K562 (cell line): ENCODE measurements around the gene CTIF. TPM values are rescaled to one million over a fixed set of nuclear protein-coding genes. Genes with fewer than 3 reads are reported as not detected.

Experiments
- CBFA2T2 ChIP-seq: fragments of 450-650 bp; conservative IDR thresholded peaks from 2 replicates; pipeline ENCODE4 v1.6.1; 2017; ENCODE audit warnings: mild to moderate bottlenecking
- CEBPB ChIP-seq: fragments of 450-650 bp; IDR thresholded peaks from 2 replicates; pipeline ENCODE4 v1.6.1; 2016; ENCODE audit warnings: missing genetic modification characterization, missing compliant biosample characterization
- ESRRB ChIP-seq: fragments of 250-450 bp; sonication (Bioruptor Pico); IDR thresholded peaks from 2 replicates; pipeline ENCODE4 v1.5.0; 2020; ENCODE audit warnings: mild to moderate bottlenecking, moderate library complexity, borderline replicate concordance
- HDAC3 ChIP-seq: fragments of 450-650 bp; IDR thresholded peaks from 2 replicates; pipeline ENCODE4 v1.6.1; 2018; ENCODE audit warnings: borderline replicate concordance, mild to moderate bottlenecking, moderate library complexity; ENCODE audit not compliant: partially characterized antibody
- HDAC8 ChIP-seq: fragments of 450-650 bp; IDR thresholded peaks from 2 replicates; pipeline ENCODE4 v1.6.1; 2016; ENCODE audit warnings: mild to moderate bottlenecking, missing genetic modification characterization, moderate library complexity, missing compliant biosample characterization
- HDGF ChIP-seq: fragments of 450-650 bp; IDR thresholded peaks from 2 replicates; pipeline ENCODE4 v1.6.1; 2016
- MAFK ChIP-seq: IDR thresholded peaks from 2 replicates; pipeline ENCODE4 v1.6.1; 2011; ENCODE audit warnings: low read length, improper control_type of control experiment
- MLLT1 ChIP-seq, 2 experiments: fragments of 450-650 bp; IDR thresholded peaks; 2 replicates each; pipeline ENCODE4 v1.6.1; 2016
- MYC ChIP-seq, 2 experiments: fragments of 250-450 bp in 1 of 2; sonication (Bioruptor Pico) in 1 of 2; IDR thresholded peaks; 2 replicates each; pipeline versions ENCODE4 v1.5.1 to v1.6.1; 2012 to 2021; ENCODE audit warnings: low read depth in 2 of 2, borderline replicate concordance in 1 of 2, improper control_type of control experiment in 1 of 2, low read length in 1 of 2, mild to moderate bottlenecking in 1 of 2, moderate library complexity in 1 of 2
- MYNN ChIP-seq, 2 experiments: sonication (generic); formaldehyde crosslinking in 1 of 2; IDR thresholded peaks; 2 replicates each; pipeline versions ENCODE4 v1.5.0 to v1.6.1; 2016 to 2020; ENCODE audit warnings: antibody characterized with exemption in 1 of 2, missing genetic modification reagents in 1 of 2
- PHB ChIP-seq: fragments of 250-450 bp; sonication (Bioruptor Pico); IDR thresholded peaks from 2 replicates; pipeline ENCODE4 v1.5.0; 2021
- SMARCE1 ChIP-seq: fragments of 450-650 bp; IDR thresholded peaks from 2 replicates; pipeline ENCODE4 v1.7.1; 2016; ENCODE audit warnings: mild to moderate bottlenecking
- ZC3H4 ChIP-seq: sonication (generic); formaldehyde crosslinking; IDR thresholded peaks from 2 replicates; pipeline ENCODE4 v1.9.0; 2021; ENCODE audit warnings: missing genetic modification reagents, borderline replicate concordance
- ZFX ChIP-seq: sonication (generic); formaldehyde crosslinking; IDR thresholded peaks from 2 replicates; pipeline ENCODE4 v1.8.0; 2022; ENCODE audit warnings: mild to moderate bottlenecking, missing genetic modification reagents, moderate library complexity
- ZNF184 ChIP-seq: sonication (generic); formaldehyde crosslinking; IDR thresholded peaks from 2 replicates; pipeline ENCODE4 v1.5.0; 2020; ENCODE audit warnings: missing genetic modification reagents
- ZNF347 ChIP-seq: fragments of 450-650 bp; formaldehyde crosslinking; IDR thresholded peaks from 2 replicates; pipeline ENCODE4 v1.4.0; 2020; ENCODE audit warnings: low read depth, mild to moderate bottlenecking, moderate library complexity
- ZNF436 ChIP-seq: fragments of 250-450, 450-650 bp; sonication (Bioruptor Pico); formaldehyde crosslinking; IDR thresholded peaks from 2 replicates; pipeline ENCODE4 v1.7.0; 2020; ENCODE audit warnings: mild to moderate bottlenecking
- ZNF507 ChIP-seq: conservative IDR thresholded peaks from 2 replicates; pipeline ENCODE4 v1.6.1; 2017; ENCODE audit warnings: missing genetic modification characterization, missing compliant biosample characterization
- ZNF717 ChIP-seq: fragments of 250-450 bp; sonication (Bioruptor Pico); IDR thresholded peaks from 2 replicates; pipeline ENCODE4 v1.5.0; 2021
- polyA plus RNA-seq, 8 experiments: library from polyadenylated mRNA; depleted of rRNA in 4 of 8; stranded (reverse) in 5 of 8; unstranded in 3 of 8; fragments of >200 nt; fragmentation: Nextera tagmentation in 2 of 8; fragmentation: Illumina TruSeq in 1 of 8; extraction: Ambion mirVana in 2 of 8; extraction: Trizol in 1 of 8; gene quantifications; 2 replicates each; pipeline versions ENCODE4 v1.2.1 to v1.2.3, GENCODE V29; 2011 to 2014; ENCODE audit warnings: inconsistent platforms in 1 of 8, missing spikeins in 1 of 8
- total RNA-seq, 7 experiments: library from RNA; depleted of rRNA in 6 of 7; stranded (reverse); fragments of >200 nt in 6 of 7; fragmentation: Illumina TruSeq in 2 of 7; extraction: Trizol in 2 of 7; gene quantifications; 2 replicates each; pipeline versions ENCODE4 v1.2.1 to v1.2.3, GENCODE V29; 2011 to 2021; ENCODE audit warnings: low replicate concordance in 1 of 7
- TF ChIP-seq, protein P1 (sequence below), 2 experiments: fragments of 450-650 bp in 1 of 2; sonication (generic) in 1 of 2; formaldehyde crosslinking in 1 of 2; IDR thresholded peaks; 2 replicates each; pipeline versions ENCODE4 v1.7.1 to v1.9.0; 2016 to 2022; ENCODE audit warnings: inconsistent platforms in 1 of 2, mild to moderate bottlenecking in 1 of 2, missing genetic modification reagents in 1 of 2

The CTIF gene
- total and polyA plus RNA-seq, 9 of the 15 experiments (the other 6 are each of a cell fraction or from before 2014, with no cell fraction given), result 0.17 to 11.5 (median 2.2) TPM

DNA sequence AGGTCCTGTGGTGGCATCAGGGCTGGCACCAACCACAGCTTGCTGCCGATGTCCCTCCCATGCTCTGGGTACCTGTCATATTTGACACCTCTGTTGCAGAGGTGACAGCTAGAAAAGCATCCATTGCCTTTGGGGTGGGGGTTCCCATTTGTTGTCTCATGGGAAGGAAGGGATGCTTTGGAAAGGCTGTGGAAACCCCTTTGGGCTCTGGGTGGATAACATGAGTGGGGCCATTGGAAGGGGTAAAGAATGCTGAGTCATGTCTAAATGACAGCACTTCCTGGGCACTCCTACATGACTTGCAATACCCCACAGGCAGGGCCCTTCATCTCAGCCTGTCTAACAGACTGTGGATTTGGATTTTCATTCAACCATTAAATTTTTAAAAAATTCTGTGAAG lies 27.8 kb downstream of the CTIF start (continued):
- TF ChIP-seq MLLT1 (IDR thresholded peaks at IDR 0.05) (no peak), ZC3H4 (no peak), MYNN (IDR thresholded peaks at IDR 0.05) (no peak), MYNN (CRISPR knock-in tag; IDR thresholded peaks at IDR 0.05) (no peak), CEBPB (tag) (no peak), SMARCE1 (peak; percentile 27; the same call in 1 of the 2 replicates), MYC (IDR thresholded peaks at IDR 0.05; ENCODE audit: low read depth, low read length) (no peak), MYC (CRISPR knock-in tag; IDR thresholded peaks at IDR 0.05; ENCODE audit: borderline replicate concordance, low read depth) (no peak; the same call in 1 of the 2 replicates), ZNF436 (no peak), HDGF (no peak), ZNF717 (CRISPR knock-in tag) (no peak), HDAC8 (tag) (peak; percentile 93), CBFA2T2 (no peak), HDAC3 (no peak), MAFK (peak; percentile 98), ZNF507 (no peak), ESRRB (CRISPR knock-in tag) (no peak), ZFX (CRISPR knock-in tag) (no peak), PHB (CRISPR knock-in tag) (no peak), ZNF347 (no peak), ZNF184 (CRISPR knock-in tag) (no peak)
- TF ChIP-seq, protein P1, sequence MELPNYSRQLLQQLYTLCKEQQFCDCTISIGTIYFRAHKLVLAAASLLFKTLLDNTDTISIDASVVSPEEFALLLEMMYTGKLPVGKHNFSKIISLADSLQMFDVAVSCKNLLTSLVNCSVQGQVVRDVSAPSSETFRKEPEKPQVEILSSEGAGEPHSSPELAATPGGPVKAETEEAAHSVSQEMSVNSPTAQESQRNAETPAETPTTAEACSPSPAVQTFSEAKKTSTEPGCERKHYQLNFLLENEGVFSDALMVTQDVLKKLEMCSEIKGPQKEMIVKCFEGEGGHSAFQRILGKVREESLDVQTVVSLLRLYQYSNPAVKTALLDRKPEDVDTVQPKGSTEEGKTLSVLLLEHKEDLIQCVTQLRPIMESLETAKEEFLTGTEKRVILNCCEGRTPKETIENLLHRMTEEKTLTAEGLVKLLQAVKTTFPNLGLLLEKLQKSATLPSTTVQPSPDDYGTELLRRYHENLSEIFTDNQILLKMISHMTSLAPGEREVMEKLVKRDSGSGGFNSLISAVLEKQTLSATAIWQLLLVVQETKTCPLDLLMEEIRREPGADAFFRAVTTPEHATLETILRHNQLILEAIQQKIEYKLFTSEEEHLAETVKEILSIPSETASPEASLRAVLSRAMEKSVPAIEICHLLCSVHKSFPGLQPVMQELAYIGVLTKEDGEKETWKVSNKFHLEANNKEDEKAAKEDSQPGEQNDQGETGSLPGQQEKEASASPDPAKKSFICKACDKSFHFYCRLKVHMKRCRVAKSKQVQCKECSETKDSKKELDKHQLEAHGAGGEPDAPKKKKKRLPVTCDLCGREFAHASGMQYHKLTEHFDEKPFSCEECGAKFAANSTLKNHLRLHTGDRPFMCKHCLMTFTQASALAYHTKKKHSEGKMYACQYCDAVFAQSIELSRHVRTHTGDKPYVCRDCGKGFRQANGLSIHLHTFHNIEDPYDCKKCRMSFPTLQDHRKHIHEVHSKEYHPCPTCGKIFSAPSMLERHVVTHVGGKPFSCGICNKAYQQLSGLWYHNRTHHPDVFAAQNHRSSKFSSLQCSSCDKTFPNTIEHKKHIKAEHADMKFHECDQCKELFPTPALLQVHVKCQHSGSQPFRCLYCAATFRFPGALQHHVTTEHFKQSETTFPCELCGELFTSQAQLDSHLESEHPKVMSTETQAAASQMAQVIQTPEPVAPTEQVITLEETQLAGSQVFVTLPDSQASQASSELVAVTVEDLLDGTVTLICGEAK (IDR thresholded peaks at IDR 0.05), result no peak
- TF ChIP-seq, protein P1 (CRISPR knock-in tag; IDR thresholded peaks at IDR 0.05), result no peak
